ENCODE results near the gene PAQR7. TPM values are rescaled to one million over a fixed set of nuclear protein-coding genes. Genes with fewer than 3 reads are reported as not detected.

The PAQR7 gene
- total RNA-seq, 4 donors from 2014 or later: 2.5 to 8.5 (median 6.4) TPM

- Histone ChIP-seq H3K4me1 (peaks cover 17 to 32% of the 10 kb centered on the region in 2 donors), H3K9me3 (no peaks in the 10 kb centered on the region), H3K27ac (peak overlapping the region in 2 of 3 donors; percentile 3 to 32), H3K36me3 (no peaks in the 10 kb centered on the region), H3K4me3 (replicated peaks in 1 of 3) (no peak overlapping the region), H3K27me3 (no peaks in the 10 kb centered on the region)
- peak; percentile 63 to 80 for DNase-seq
- WGBS, 2 donors: 67 to 71% methylated on average over 9 of the region's 9 CpGs
- no peak for TF ChIP-seq POLR2A (IDR thresholded peaks at IDR 0.05)
- intact Hi-C loops (cut with DNase I): no loop called here
These were observed 3.6 kb downstream of the PAQR7 start for GRCh38 chr1:25871704-25872494.

DNA sequence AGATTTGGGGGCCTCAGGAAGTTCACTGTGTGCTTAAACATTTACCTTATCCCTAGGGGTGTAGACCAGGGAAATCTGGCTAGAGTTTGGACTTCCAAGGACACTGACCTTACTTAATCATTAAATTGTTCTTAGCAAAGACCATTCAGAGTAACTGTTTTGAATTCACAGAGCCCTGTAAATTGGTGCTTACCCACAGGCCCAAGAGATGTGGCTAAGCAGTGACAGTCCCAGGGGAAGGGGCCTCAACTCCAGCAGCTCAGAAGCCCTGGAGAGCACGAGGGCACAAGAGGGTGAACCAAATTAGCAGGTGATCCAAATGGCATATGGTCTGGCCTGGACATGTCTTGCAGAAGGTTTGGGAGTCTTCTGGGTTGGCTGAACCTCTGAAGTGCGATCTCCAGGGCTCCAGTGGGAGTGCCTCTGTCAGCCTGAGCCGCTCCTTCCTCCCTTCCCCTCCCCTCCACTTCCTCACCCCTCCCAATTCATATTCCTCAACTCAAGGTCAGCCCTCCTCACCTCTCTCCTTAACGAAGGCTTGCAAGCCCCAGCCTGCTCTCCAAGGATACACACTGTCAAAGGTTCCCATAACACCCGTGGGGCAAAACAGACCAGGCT is 4.3 kb downstream of the PAQR7 start:
- no peak overlapping the region for H3K4me3 ChIP-seq (replicated peaks in 1 of 3)
- no peaks in the 10 kb centered on the region for H3K9me3 ChIP-seq
- 28 to 41% methylated on average over 4 to 5 of the region's 5 CpGs for WGBS, 2 donors
- H3K27me3 ChIP-seq: no peaks in the 10 kb centered on the region
- peaks cover 14 to 32% of the 10 kb centered on the region in 2 donors for H3K4me1 ChIP-seq
- H3K36me3 ChIP-seq: no peaks in the 10 kb centered on the region
- peak overlapping the region in 1 of 3 donors; percentile 32 for H3K27ac ChIP-seq
- intact Hi-C loops (cut with DNase I): no loop called here
- peak in 1 of 2 donors; percentile 25 for DNase-seq
- TF ChIP-seq POLR2A (IDR thresholded peaks at IDR 0.05): no peak

DNA sequence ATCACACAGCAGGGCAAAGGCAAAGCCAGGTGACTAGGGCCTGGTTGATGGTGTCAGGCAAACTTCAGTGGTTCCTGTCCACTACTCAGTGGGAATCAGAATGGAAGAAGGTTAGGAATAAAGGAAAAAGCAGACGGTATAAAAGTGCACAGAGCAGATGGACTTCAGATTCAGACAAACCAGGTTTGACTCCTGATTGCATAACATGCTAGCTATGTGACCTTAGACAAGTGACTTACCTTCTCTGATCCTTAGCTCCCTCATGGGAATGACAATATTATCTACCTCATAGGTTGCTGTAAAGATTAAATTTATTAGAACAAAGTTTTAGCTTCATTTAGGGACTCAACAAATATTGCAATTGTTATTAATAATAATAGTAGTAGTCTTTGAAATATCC is 4.9 kb downstream of the PAQR7 start:
- no peak overlapping the region for H3K27ac ChIP-seq
- no peaks in the 10 kb centered on the region for H3K27me3 ChIP-seq
- DNase-seq: no peak
- 90 to 91% methylated on average over 1 of the region's 1 CpG for WGBS, 2 donors
- H3K4me3 ChIP-seq (replicated peaks in 1 of 3): no peak overlapping the region
- peaks cover 9 to 29% of the 10 kb centered on the region in 2 donors for H3K4me1 ChIP-seq
- TF ChIP-seq, protein P1, sequence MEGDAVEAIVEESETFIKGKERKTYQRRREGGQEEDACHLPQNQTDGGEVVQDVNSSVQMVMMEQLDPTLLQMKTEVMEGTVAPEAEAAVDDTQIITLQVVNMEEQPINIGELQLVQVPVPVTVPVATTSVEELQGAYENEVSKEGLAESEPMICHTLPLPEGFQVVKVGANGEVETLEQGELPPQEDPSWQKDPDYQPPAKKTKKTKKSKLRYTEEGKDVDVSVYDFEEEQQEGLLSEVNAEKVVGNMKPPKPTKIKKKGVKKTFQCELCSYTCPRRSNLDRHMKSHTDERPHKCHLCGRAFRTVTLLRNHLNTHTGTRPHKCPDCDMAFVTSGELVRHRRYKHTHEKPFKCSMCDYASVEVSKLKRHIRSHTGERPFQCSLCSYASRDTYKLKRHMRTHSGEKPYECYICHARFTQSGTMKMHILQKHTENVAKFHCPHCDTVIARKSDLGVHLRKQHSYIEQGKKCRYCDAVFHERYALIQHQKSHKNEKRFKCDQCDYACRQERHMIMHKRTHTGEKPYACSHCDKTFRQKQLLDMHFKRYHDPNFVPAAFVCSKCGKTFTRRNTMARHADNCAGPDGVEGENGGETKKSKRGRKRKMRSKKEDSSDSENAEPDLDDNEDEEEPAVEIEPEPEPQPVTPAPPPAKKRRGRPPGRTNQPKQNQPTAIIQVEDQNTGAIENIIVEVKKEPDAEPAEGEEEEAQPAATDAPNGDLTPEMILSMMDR (IDR thresholded peaks at IDR 0.05): no peak
- no peak for TF ChIP-seq POLR2A (IDR thresholded peaks at IDR 0.05)
- no peaks in the 10 kb centered on the region for H3K36me3 ChIP-seq
- H3K9me3 ChIP-seq: no peaks in the 10 kb centered on the region
- intact Hi-C loops (cut with DNase I): no loop called here

DNA sequence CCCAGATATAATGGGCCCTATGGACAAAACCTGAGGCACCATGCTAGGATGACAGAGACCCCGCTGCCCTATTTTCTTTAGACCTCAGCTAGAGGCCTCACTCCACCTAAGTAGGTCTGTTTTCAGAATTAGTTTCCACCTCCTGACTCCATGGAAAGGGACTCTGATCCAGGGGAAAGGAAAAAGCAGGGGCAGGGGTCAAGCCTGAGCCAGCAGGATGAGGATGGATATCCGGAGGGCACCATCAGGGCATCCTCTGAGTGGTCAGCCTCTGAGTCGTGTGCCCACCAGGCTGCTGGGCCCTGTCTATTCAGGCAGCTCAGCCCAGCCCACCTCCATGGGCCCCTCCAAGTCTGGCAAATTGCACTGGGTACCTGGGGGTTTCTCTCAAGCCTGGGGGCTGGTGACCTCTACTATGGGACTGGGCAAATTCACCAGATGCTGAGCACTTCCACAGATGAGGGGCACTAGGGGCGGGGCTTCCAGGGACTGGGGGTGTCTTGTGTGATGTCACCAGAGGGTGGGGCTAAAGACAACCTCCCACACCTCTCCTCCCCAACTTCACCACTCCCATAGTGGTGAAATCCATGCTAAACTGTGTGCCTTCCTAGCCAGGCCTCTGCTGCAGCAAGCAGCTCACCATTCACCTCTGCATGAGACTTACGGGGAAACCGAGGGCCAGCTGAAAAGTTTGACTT is 5.5 kb downstream of the PAQR7 start:
- no peaks in the 10 kb centered on the region for H3K9me3 ChIP-seq
- TF ChIP-seq POLR2A (IDR thresholded peaks at IDR 0.05): no peak
- TF ChIP-seq, protein P1 (IDR thresholded peaks at IDR 0.05): no peak
- no peak overlapping the region for H3K4me3 ChIP-seq (replicated peaks in 1 of 3)
- no peak for DNase-seq
- intact Hi-C loops (cut with DNase I): no loop called here
- H3K27ac ChIP-seq: no peak overlapping the region
- H3K27me3 ChIP-seq: no peaks in the 10 kb centered on the region
- WGBS, 2 donors: 71 to 72% methylated on average over 5 to 6 of the region's 6 CpGs
- no peaks in the 10 kb centered on the region for H3K36me3 ChIP-seq
- H3K4me1 ChIP-seq: peaks cover 9 to 29% of the 10 kb centered on the region in 2 donors

DNA sequence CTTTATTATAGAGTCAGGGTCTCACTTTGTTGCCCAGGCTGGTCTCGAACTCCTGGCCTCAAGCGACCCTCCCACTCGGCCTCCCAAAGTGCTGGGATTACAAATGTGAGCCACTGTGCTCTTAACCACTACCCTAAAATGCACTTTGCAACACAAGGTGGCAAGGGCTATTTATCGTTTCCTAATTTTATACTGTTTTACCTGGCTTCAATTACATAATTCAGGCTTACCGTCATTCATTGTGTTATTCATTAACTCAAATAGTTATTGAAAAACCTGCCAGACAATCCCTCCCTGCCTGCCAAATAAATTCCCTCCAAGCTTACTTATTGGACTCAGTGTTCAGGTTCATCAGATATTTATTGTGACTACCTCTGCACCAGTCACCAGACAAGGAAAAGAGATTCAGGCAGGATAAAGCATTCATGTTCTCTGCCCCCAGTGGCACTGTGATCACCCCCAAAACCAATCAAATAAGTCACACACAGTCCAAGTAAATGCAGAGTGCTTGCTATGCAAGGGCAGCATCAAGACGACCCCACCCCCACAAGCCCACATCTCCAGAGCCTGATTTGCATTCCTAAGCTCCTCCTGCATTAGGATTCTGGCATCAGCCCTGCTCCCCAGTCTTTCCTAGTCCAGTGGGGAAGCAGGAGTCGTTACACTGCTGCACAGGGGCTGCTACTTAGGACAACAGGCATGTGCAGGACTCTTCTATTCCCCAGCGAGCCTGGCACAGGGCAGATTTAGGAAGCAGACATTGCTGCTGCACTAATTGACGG is 8.1 kb downstream of the PAQR7 start:
- no peak overlapping the region for H3K27ac ChIP-seq
- H3K9me3 ChIP-seq: no peaks in the 10 kb centered on the region
- peaks cover 5 to 15% of the 10 kb centered on the region in 2 donors for H3K4me1 ChIP-seq
- no peaks in the 10 kb centered on the region for H3K27me3 ChIP-seq
- no peak for TF ChIP-seq POLR2A (IDR thresholded peaks at IDR 0.05)
- TF ChIP-seq, protein P1 (IDR thresholded peaks at IDR 0.05): no peak
- peaks cover 0 to 4% of the 10 kb centered on the region in 2 donors for H3K36me3 ChIP-seq
- H3K4me3 ChIP-seq (replicated peaks in 1 of 3): no peak overlapping the region
- intact Hi-C loops (cut with DNase I): no loop called here
- no peak for DNase-seq
- WGBS, 2 donors: 76 to 79% methylated on average over 9 of the region's 9 CpGs

Data from thyroid gland (tissue), 4 donors.